SH-SY5Y (cell line): ENCODE data around the gene OR56A1.

Experiments
- GATA2 ChIP-seq: IDR thresholded peaks from 2 replicates; pipeline ENCODE4 v1.6.1; 2011; ENCODE audit warnings: mild to moderate bottlenecking, low read depth, low read length
- GATA3 ChIP-seq: IDR thresholded peaks from 2 replicates; pipeline ENCODE4 v1.6.1; 2011; ENCODE audit warnings: low read depth, mild to moderate bottlenecking, low read length, moderate library complexity

DNA sequence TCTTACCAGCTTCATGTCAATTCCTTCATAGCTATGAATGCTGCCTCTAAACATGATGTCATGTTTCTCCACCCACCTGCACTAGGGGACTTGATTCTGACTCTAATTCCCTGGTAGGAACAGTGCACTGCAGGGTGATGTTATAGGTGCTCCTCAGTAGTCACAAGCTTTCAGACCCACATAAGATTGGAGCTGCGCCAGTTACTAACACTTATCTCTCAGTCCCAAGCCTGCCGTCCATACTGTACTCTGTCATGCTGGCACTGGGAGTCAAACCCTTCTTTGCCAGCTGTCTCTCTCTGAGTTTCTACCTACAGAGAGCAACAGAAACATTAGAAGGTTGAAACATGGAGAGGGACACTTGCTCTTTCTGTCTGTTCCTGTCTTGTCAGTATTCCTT, 5.5 kb downstream of the OR56A1 start:
- TF ChIP-seq GATA2, result no peak
- TF ChIP-seq GATA3, result no peak
